GM06990 (cell line): Measurements from ENCODE around the gene BRD3.

Source experiments
- DNase-seq: peaks from one replicate; pipeline ENCODE4 v3.0.0-alpha.2; 2011; ENCODE audit not compliant: insufficient read length; ENCODE audit errors: extremely low read depth
- H3K27me3 ChIP-seq: replicated peaks from 2 replicates; pipeline ENCODE4 v1.6.0; 2011; ENCODE audit warnings: low read length; ENCODE audit not compliant: control insufficient read depth, insufficient read depth
- H3K36me3 ChIP-seq: 2 replicates; pipeline ENCODE4 v1.5.1; 2011; ENCODE audit warnings: low read length; ENCODE audit not compliant: control insufficient read depth, insufficient read depth
- H3K4me3 ChIP-seq: replicated peaks from 2 replicates; pipeline ENCODE4 v1.5.1; 2011; ENCODE audit warnings: low read depth, mild to moderate bottlenecking, control low read depth, low read length
- CTCF ChIP-seq: IDR thresholded peaks from 2 replicates; pipeline ENCODE4 v1.5.1; 2011; ENCODE audit warnings: low read length, control low read depth, mild to moderate bottlenecking, inconsistent platforms; ENCODE audit not compliant: insufficient read depth, poor library complexity, severe bottlenecking

The BRD3 gene

DNA sequence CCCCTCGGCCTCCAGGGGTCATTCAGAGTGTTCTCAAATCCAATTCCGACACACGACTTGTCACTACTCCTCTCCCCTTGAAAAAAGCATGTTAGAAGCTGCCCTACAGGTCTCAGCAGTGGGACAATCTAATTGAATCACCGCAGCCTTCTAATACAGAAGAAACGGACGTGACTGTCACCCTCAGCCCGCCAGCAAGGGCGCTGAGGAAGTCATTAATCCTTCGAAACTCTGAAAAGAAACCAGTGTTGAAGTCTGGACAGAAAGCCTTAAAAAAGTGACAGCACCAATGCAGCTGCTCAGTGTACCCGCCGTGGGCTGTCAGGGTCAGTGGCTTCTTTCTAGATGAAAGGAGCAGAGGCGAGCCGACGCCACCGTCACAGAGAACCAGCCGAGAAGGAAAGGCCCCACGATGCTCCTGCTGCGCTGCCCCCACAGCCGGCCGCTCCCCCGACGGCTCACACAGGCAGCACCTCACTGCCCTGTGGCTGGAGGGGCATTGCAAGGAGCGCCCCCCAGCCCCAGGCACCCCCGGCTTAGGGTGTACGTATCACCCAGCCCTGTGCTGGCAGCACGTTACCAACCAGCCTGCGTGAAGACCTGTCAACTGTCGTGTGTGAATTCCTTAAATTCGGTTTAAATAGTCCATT, 36.9 kb downstream of the BRD3 start:
- DNase-seq: no peak
- H3K4me3 ChIP-seq: no peak overlapping the region
- H3K27me3 ChIP-seq: no peaks in the 10 kb centered on the region
- TF ChIP-seq CTCF: no peak
- peaks cover 24% of the 10 kb centered on the region for H3K36me3 ChIP-seq

DNA sequence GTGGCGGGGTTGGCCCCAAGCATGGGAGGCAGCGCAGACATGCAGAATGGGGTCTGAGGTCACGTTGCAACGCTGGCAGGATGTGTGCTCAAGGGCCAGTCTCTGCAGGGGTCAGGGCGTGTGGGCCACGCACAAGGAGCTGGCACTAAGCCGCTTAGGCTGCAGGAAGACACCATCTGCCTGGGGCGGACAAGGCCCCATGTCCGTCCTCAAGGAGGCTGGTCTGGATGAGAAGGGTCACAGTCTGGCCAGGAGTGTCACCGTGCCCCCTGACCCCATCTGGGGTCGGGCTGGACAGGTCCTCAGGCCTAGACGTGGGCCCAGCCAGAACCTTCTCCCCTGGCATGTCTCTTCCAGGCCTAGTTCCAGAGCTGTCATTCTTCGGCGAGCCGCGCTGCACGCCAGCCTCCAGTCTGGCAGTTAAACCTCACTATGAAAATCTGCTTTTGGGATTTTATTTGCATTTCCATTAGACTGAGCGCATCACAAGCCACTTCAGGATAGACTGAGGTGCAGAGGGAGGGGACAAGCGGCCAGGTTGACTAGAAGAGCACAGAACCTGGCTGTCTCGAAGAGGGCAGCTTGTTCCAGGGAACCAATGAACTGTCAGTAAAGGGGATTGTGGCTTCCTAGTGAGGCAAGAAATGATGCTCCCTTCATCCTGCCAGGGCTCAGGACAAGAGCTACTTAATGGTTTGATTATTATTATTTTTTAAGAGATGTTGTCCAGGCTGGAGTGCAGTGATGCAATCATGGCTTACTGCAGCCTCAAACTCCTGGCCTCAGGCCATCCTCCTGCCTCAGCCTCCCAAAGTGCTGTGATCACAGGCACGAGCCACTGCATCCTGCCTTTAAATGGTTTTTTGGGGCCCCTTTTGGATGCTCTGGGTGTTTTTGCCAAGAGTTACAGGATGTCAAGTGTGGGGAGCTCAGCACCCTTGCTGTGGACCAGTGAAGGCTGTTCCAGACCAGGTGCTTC, 38.3 kb downstream of the BRD3 start:
- DNase-seq: no peak
- no peak for TF ChIP-seq CTCF
- Histone ChIP-seq H3K27me3 (no peaks in the 10 kb centered on the region), H3K36me3 (peaks cover 15% of the 10 kb centered on the region), H3K4me3 (no peak overlapping the region)

DNA sequence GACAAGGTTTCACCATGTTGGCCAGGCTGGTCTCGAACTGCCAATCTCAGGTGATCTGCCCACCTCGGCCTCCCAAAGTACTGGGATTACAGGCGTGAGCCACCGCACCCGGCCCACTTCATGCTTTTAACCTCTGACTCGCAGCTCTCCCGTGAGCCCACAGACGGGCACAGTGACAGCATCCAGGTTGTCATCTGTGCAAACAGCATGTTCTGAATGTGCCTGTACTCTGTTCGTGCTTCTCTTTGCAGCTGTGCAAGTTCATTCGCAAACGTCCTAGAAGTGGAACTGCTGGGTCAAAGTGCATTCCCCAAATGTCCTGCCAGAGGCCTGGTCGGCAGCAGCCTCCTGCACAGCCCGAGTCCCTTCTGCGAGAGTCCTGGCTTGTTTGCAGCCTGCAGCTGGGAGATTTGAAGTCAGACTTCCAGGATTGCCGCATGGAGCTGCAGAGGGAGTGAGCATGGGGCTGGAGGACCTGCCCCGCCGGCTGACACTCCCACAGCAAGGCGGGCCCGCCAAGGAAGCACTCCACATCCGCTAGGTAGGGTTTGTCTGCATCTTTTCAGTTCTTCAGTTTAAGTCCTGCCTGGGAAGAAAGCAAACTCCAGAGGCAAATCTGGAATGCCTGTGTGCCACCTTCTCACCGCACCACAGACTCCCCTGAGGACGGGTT, 39.1 kb downstream of the BRD3 start:
- Histone ChIP-seq H3K36me3 (peaks cover 11% of the 10 kb centered on the region), H3K27me3 (no peaks in the 10 kb centered on the region), H3K4me3 (no peak overlapping the region)
- TF ChIP-seq CTCF: no peak
- DNase-seq: no peak

DNA sequence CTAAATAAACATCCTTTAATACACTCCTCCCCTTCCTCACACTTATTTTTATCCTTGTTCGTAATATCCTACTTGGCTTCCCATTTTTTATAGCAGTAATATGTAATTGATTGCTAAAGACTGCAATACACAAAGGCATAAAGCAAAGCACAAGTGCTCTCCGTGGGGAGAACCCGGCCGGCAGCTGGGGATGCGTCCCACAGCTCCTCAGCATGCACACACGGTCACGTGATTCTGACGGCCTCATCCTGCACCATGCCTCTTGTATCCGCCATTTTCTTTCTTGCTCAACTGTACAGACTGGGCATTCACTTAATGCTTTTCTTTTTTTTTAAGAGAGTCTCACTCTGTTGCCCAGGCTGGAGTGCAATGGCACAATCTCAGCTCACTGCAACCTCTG, 39.8 kb downstream of the BRD3 start:
- DNase-seq: no peak
- no peaks in the 10 kb centered on the region for H3K27me3 ChIP-seq
- peaks cover 7% of the 10 kb centered on the region for H3K36me3 ChIP-seq
- H3K4me3 ChIP-seq: no peak overlapping the region
- TF ChIP-seq CTCF: no peak

DNA sequence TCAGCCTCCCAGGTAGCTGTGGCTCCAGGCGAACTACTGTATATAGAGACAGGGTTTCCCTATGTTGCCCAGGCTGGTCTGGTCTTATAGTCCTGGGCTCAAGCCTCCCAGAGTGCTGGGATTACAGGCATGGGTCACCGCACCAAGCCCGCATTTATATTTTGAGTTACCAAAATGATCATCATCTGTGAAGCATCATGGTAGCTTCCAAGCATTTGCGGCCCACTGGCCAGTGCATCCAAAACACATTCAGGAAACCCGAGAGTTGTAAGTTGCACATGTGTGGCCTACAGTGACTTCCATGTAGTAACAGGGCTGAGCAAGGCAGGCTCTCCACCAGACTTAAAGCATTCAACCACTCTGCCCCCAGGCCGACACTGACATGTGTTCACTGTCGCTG, 40.3 kb downstream of the BRD3 start:
- TF ChIP-seq CTCF: no peak
- Histone ChIP-seq H3K4me3 (no peak overlapping the region), H3K36me3 (peaks cover 4% of the 10 kb centered on the region), H3K27me3 (no peaks in the 10 kb centered on the region)
- no peak for DNase-seq
